Gastroesophageal sphincter (tissue), 4 donors: ENCODE data around the gene ZNF689. TPM values are rescaled to one million over a fixed set of nuclear protein-coding genes. Genes with fewer than 3 reads are reported as not detected.

Source experiments
- ATAC-seq: fragments of 150-250 bp; one replicate; pipeline ENCODE4 v1.9.1; 2016; ENCODE audit warnings: mild to moderate bottlenecking, moderate library complexity
- H3K27ac ChIP-seq, 4 donors: fragments of 200-600 bp; sonication (generic) in 3 of 4; 1 replicate in 3 of 4; 2 replicates in 1 of 4; pipeline ENCODE4 v1.5.1; 2016 to 2019
- H3K27me3 ChIP-seq: fragments of 200-600 bp; sonication (generic); one replicate; pipeline ENCODE4 v1.5.1; 2019
- H3K36me3 ChIP-seq, 2 donors: fragments of 200-600 bp; sonication (generic); one replicate each; pipeline ENCODE4 v1.5.1; 2019; ENCODE audit warnings: control low read depth in 1 of 2
- H3K4me1 ChIP-seq, 3 donors: fragments of 200-600 bp; sonication (generic); 1 replicate in 2 of 3; 2 replicates in 1 of 3; pipeline ENCODE4 v1.5.1; 2016 to 2019; ENCODE audit warnings: control low read depth in 2 of 3
- H3K4me3 ChIP-seq, 2 donors: fragments of 200-600 bp; sonication (generic); one replicate each; pipeline ENCODE4 v1.5.1; 2019; ENCODE audit warnings: mild to moderate bottlenecking in 1 of 2, moderate library complexity in 1 of 2
- H3K9me3 ChIP-seq, 3 donors: fragments of 200-600 bp; sonication (generic); one replicate each; pipeline ENCODE4 v1.5.1; 2017 to 2019; ENCODE audit warnings: control low read depth in 2 of 3
- CTCF ChIP-seq, 4 experiments: fragments of 200-600 bp in 2 of 4; fragments of 450-650 bp in 2 of 4; sonication (generic) in 1 of 4; IDR thresholded peaks; one replicate each; pipeline ENCODE4 v1.5.1; 2017 to 2019; ENCODE audit warnings: antibody characterized with exemption in 4 of 4, mild to moderate bottlenecking in 2 of 4, moderate library complexity in 2 of 4
- EP300 ChIP-seq: sonication (generic); formaldehyde crosslinking; IDR thresholded peaks from one replicate; pipeline ENCODE4 v1.6.1; 2017; ENCODE audit warnings: antibody characterized with exemption, mild to moderate bottlenecking
- POLR2A ChIP-seq, 2 donors: fragments of 450-650 bp; IDR thresholded peaks; one replicate each; pipeline ENCODE4 v1.6.1; 2017; ENCODE audit warnings: antibody characterized with exemption in 2 of 2, mild to moderate bottlenecking in 2 of 2, moderate library complexity in 1 of 2
- POLR2AphosphoS5 ChIP-seq: sonication (generic); formaldehyde crosslinking; IDR thresholded peaks from one replicate; pipeline ENCODE4 v1.6.1; 2017; ENCODE audit warnings: antibody characterized with exemption
- WGBS, 2 donors: methylation state at CpG; one replicate each; pipeline ENCODE4 v1.1.5; 2018; ENCODE audit warnings: low coverage in 1 of 2; 5-methylcytosine and 5-hydroxymethylcytosine counted together
- total RNA-seq, 4 donors: library from RNA; depleted of rRNA; stranded (reverse); fragments of >200 nt; gene quantifications; one replicate each; pipeline ENCODE4 v1.1.0, GENCODE V29; 2016

Gene ZNF689
- total RNA-seq, 4 donors from 2014 or later: 9.7 to 13.1 (median 11.4) TPM

- Histone ChIP-seq H3K36me3 (peaks cover 0 to 32% of the 10 kb centered on the region in 2 donors), H3K4me3 (no peak overlapping the region), H3K27me3 (no peaks in the 10 kb centered on the region), H3K4me1 (peaks cover 0 to 24% (median 19%) of the 10 kb centered on the region in 3 donors), H3K27ac (no peak overlapping the region), H3K9me3 (no peaks in the 10 kb centered on the region)
- TF ChIP-seq CTCF (IDR thresholded peaks at IDR 0.05): no peak
- no peak for TF ChIP-seq EP300
- no peak for TF ChIP-seq POLR2A (IDR thresholded peaks at IDR 0.05)
- no peak for TF ChIP-seq POLR2AphosphoS5
- WGBS, 2 donors: 79 to 100% methylated on average over 1 of the region's 1 CpG
- no peak for ATAC-seq
Measured at GRCh38 chr16:30574678-30575077, 35.5 kb downstream of the ZNF689 start.

- 0 to 3% methylated on average over 5 to 6 of the region's 67 CpGs for WGBS, 2 donors
- H3K9me3 ChIP-seq: no peaks in the 10 kb centered on the region
- H3K27ac ChIP-seq: peak within 1 kb of the TSS; percentile 91 to 99 (median 96)
- no peaks in the 10 kb centered on the region for H3K27me3 ChIP-seq
- peaks cover 0 to 30% (median 19%) of the 10 kb centered on the region in 3 donors for H3K4me1 ChIP-seq
- H3K36me3 ChIP-seq: peaks cover 0 to 5% of the 10 kb centered on the region in 2 donors
- TF ChIP-seq POLR2AphosphoS5 (peak; percentile 72), CTCF (IDR thresholded peaks at IDR 0.05) (peak in 3 of 4 experiments; percentile 4 to 19 (median 15)), POLR2A (IDR thresholded peaks at IDR 0.05) (peak; percentile 47), EP300 (no peak)
- peak within 1 kb of the TSS; percentile 72 to 78 for H3K4me3 ChIP-seq
- peak; percentile 96 for ATAC-seq
Measured at GRCh38 chr16:30571445-30572322, 38.5 kb downstream of the ZNF689 start, which contains the start of gene ZNF688. TSS of gene ZNF688 (minus strand) at chr16:30571714. CDS start at chr16:30571629, 85 bp downstream.

- peaks cover 0 to 5% of the 10 kb centered on the region in 2 donors for H3K36me3 ChIP-seq
- H3K27ac ChIP-seq: peak overlapping the region; percentile 91 to 99 (median 96)
- WGBS, 2 donors: 4 to 73% methylated on average over 1 to 4 of the region's 22 CpGs
- no peaks in the 10 kb centered on the region for H3K9me3 ChIP-seq
- peak overlapping the region; percentile 72 to 78 for H3K4me3 ChIP-seq
- ATAC-seq: no peak
- TF ChIP-seq EP300 (no peak), POLR2AphosphoS5 (no peak), CTCF (IDR thresholded peaks at IDR 0.05) (no peak), POLR2A (IDR thresholded peaks at IDR 0.05) (no peak)
- H3K27me3 ChIP-seq: no peaks in the 10 kb centered on the region
- peaks cover 0 to 30% (median 19%) of the 10 kb centered on the region in 3 donors for H3K4me1 ChIP-seq
Measured at GRCh38 chr16:30570636-30571444, 39.3 kb downstream of the ZNF689 start.

- WGBS, 2 donors: 50 to 76% methylated on average over 4 to 8 of the region's 44 CpGs
- Histone ChIP-seq H3K4me3 (peak overlapping the region in 1 of 2 donors; percentile 78), H3K36me3 (peaks cover 0 to 5% of the 10 kb centered on the region in 2 donors), H3K27ac (peak overlapping the region; percentile 91 to 99 (median 96)), H3K9me3 (no peaks in the 10 kb centered on the region), H3K27me3 (no peaks in the 10 kb centered on the region), H3K4me1 (peaks cover 0 to 30% (median 19%) of the 10 kb centered on the region in 3 donors)
- no peak for ATAC-seq
- no peak for TF ChIP-seq POLR2A (IDR thresholded peaks at IDR 0.05)
Measured at GRCh38 chr16:30569746-30570635, 40.2 kb downstream of the ZNF689 start.
